ENCODE results near the gene HDAC8. TPM values are rescaled to one million over a fixed set of nuclear protein-coding genes. Genes with fewer than 3 reads are reported as not detected.

HDAC8 gene
- polyA plus RNA-seq, 2 of the 4 experiments (the other 2 are of a cell fraction) = 28.7 to 38.3 TPM

- POLR2A ChIA-PET = no interaction called here
Measured at GRCh38 chrX:72349190-72349589, 223.5 kb downstream of the HDAC8 start.

GRCh38 chrX:72348247-72348979 is 224.2 kb downstream of the HDAC8 start:
- H3K4me2 ChIP-seq = no peak overlapping the region
- H3K27ac ChIP-seq = no peak overlapping the region
- WGBS (ENCODE audit: missing lambda C conversion rate) = 90% methylated on average over 5 of the region's 5 CpGs
- no peaks in the 10 kb centered on the region for H3K9me3 ChIP-seq
- no peak for TF ChIP-seq RAD21 (conservative IDR thresholded peaks at IDR 0.05 in 1 of 2, IDR thresholded peaks at IDR 0.05 in 1 of 2)
- TF ChIP-seq HEYL (CRISPR knock-in tag; IDR thresholded peaks at IDR 0.05) = no peak
- TF ChIP-seq SREBF2 (IDR thresholded peaks at IDR 0.05) = no peak
- TF ChIP-seq JUN (IDR thresholded peaks at IDR 0.05) = no peak
- no peak for TF ChIP-seq CBX8 (IDR thresholded peaks at IDR 0.05)
- H3K4me3 ChIP-seq = no peak overlapping the region
- ChIA-PET POLR2A (no interaction called here), CTCF (no interaction called here)
- ATAC-seq (no peak), FAIRE-seq (no peak), DNase-seq (ENCODE audit: low read depth in 1 of 2, low spot score in 1 of 2) (no peak)
- H3K4me1 ChIP-seq = no peaks in the 10 kb centered on the region

More at GRCh38 chrX:72349190-72349589, 223.5 kb downstream of the HDAC8 start:
- Histone ChIP-seq H3K4me3 (no peak overlapping the region), H3K4me2 (no peak overlapping the region), H3K4me1 (no peaks in the 10 kb centered on the region), H3K9me3 (no peaks in the 10 kb centered on the region), H3K27ac (no peak overlapping the region)
- ATAC-seq (no peak), FAIRE-seq (no peak), DNase-seq (ENCODE audit: low read depth in 1 of 2, low spot score in 1 of 2) (no peak)
- TF ChIP-seq CTCF (IDR thresholded peaks at IDR 0.05) (no peak), RARB (CRISPR knock-in tag; IDR thresholded peaks at IDR 0.05) (no peak), NR3C1 (IDR thresholded peaks at IDR 0.05) (no peak), HOXB13 (CRISPR knock-in tag; IDR thresholded peaks at IDR 0.05; ENCODE audit: low read depth) (no peak), HDAC2 (IDR thresholded peaks at IDR 0.05) (no peak), RCOR1 (IDR thresholded peaks at IDR 0.05; ENCODE audit: low read depth, low read length) (no peak), EHMT2 (IDR thresholded peaks at IDR 0.05; ENCODE audit: low read depth) (no peak), PHF8 (IDR thresholded peaks at IDR 0.05; ENCODE audit: borderline replicate concordance, low read depth) (no peak), CHD2 (IDR thresholded peaks at IDR 0.05; ENCODE audit: low read length, partially characterized antibody) (no peak), CHD4 (IDR thresholded peaks at IDR 0.05; ENCODE audit: borderline replicate concordance) (no peak), SREBF2 (IDR thresholded peaks at IDR 0.05) (no peak), KDM5A (IDR thresholded peaks at IDR 0.05) (no peak)
- CTCF ChIA-PET = no interaction called here
- WGBS (ENCODE audit: missing lambda C conversion rate) = 67% methylated on average over 3 of the region's 3 CpGs

GRCh38 chrX:72347366-72347765 is 225.3 kb downstream of the HDAC8 start:
- TF ChIP-seq EHMT2 (IDR thresholded peaks at IDR 0.05; ENCODE audit: low read depth) = no peak
- no peak for TF ChIP-seq NPAS2 (CRISPR knock-in tag; IDR thresholded peaks at IDR 0.05; ENCODE audit: borderline replicate concordance)
- no peak for TF ChIP-seq FOSL2 (IDR thresholded peaks at IDR 0.05)
- no peak for TF ChIP-seq FOSL2 (CRISPR knock-in tag; IDR thresholded peaks at IDR 0.05)
- no peak for TF ChIP-seq GATA3 (IDR thresholded peaks at IDR 0.05; ENCODE audit: borderline replicate concordance)
- no peak for TF ChIP-seq EP300 (IDR thresholded peaks at IDR 0.05)
- TF ChIP-seq CTCF (IDR thresholded peaks at IDR 0.05) = no peak
- no peak for TF ChIP-seq ELK1 (IDR thresholded peaks at IDR 0.05; ENCODE audit: low read depth, low read length)
- DNase-seq (ENCODE audit: low read depth in 1 of 2, low spot score in 1 of 2) (no peak), FAIRE-seq (peak; percentile 7), ATAC-seq (no peak)
- H3K4me1 ChIP-seq = no peaks in the 10 kb centered on the region
- H3K4me2 ChIP-seq = no peak overlapping the region
- ChIA-PET POLR2A (no interaction called here), CTCF (no interaction called here)
- H3K9me3 ChIP-seq = no peaks in the 10 kb centered on the region
- H3K4me3 ChIP-seq = no peak overlapping the region
- H3K27ac ChIP-seq = no peak overlapping the region
- WGBS (ENCODE audit: missing lambda C conversion rate) = 83% methylated on average over 1 of the region's 2 CpGs

All from A549 (cell line).